IMR-90 (cell line): Measurements from ENCODE around the gene CPSF2. TPM values are rescaled to one million over a fixed set of nuclear protein-coding genes. Genes with fewer than 3 reads are reported as not detected.

ENCODE experiments used
- polyA plus RNA-seq, 3 experiments: library from polyadenylated mRNA; depleted of rRNA; stranded (reverse); fragments of >200 nt; gene quantifications; 2 replicates each; pipeline ENCODE4 v1.2.3, GENCODE V29; 2012; ENCODE audit warnings: low replicate concordance in 1 of 3
- total RNA-seq: library from RNA; depleted of rRNA; stranded (reverse); fragments of >200 nt; gene quantifications from 2 replicates; pipeline ENCODE4 v1.2.3, GENCODE V29; 2012
- TF ChIP-seq, protein P1 (sequence below): fragments of 150-350 bp; IDR thresholded peaks from 2 replicates; pipeline ENCODE4 v1.6.1; 2017; ENCODE audit warnings: mild to moderate bottlenecking, antibody characterized with exemption, low read length, low read depth

CPSF2 gene
- total and polyA plus RNA-seq, 2 of the 4 experiments (the other 2 are of a cell fraction) = 18.5 to 30.6 TPM

DNA sequence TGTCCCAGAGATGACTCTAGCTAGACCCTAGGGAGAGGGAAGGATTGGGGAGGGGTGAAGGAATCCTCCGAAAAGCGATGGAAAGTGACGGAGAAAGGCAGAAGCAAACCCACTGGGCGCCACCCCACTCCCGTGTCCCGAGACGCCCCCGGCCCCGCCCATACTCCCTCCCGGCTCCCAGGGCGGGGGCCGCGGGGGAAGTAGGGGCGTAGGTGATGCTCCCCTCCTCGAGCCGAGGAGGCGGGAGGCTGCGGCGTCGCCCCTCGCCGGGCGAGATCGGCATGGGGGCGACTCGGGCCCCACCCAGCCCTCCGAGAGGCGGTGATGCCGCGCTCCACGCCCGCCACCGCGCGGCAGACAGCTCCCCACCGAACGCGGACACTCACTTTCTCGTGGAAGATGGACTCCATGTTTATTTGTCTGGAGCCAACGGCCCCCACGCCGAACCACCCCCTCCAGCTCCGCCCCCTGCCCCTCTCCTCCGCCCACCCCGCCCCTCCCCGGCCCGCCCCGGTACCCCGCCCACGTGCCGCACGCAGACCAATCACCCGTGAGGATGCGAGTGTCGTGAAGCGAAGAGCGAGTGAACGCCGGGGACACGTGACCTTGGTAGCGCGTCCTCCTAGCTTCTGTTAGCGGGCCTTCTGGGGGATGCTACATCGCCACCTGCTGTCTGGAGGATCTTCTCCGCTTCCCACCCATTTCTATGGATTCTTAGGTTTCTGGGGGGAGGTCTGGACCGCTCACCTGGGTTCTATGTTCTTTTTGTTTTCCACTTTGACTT, 15.4 kb upstream of the CPSF2 start, which contains the start of gene ATXN3 (continued):
- TF ChIP-seq, protein P1, sequence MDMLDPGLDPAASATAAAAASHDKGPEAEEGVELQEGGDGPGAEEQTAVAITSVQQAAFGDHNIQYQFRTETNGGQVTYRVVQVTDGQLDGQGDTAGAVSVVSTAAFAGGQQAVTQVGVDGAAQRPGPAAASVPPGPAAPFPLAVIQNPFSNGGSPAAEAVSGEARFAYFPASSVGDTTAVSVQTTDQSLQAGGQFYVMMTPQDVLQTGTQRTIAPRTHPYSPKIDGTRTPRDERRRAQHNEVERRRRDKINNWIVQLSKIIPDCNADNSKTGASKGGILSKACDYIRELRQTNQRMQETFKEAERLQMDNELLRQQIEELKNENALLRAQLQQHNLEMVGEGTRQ = peak; percentile 98
